Hepatic stellate cell (primary cell): ENCODE data around the gene QKI.
"Not testable (repeated sequence)": the region's sequence is repeated elsewhere in the genome, so short reads cannot be mapped to it uniquely, and the experiment has no call there.

Source experiments
- DNase-seq: peaks from one replicate; pipeline ENCODE4 v3.0.0; 2011; ENCODE audit warnings: low spot score

QKI gene

GRCh38 chr6:163439997-163440396 lies 25.5 kb downstream of the QKI start:
- no peak for DNase-seq

- DNase-seq = no peak
These were observed 27.8 kb downstream of the QKI start for GRCh38 chr6:163442336-163442735.

GRCh38 chr6:163444077-163444476 lies 29.6 kb downstream of the QKI start:
- no peak for DNase-seq

- no peak for DNase-seq
These were observed 32.0 kb downstream of the QKI start for GRCh38 chr6:163446549-163446948.

- no peak for DNase-seq
These were observed 34.6 kb downstream of the QKI start for GRCh38 chr6:163449076-163449475.

- DNase-seq = no peak
These were observed 39.9 kb downstream of the QKI start for GRCh38 chr6:163454425-163454824.

GRCh38 chr6:163455552-163455951 lies 41.0 kb downstream of the QKI start:
- DNase-seq = no peak

- peak; percentile 67 for DNase-seq
These were observed 43.4 kb downstream of the QKI start for GRCh38 chr6:163457637-163458561.

- no peak for DNase-seq
These were observed 44.5 kb downstream of the QKI start for GRCh38 chr6:163459007-163459406.

GRCh38 chr6:163459536-163459935 lies 45.0 kb downstream of the QKI start:
- DNase-seq = no peak

- peak; percentile 10 for DNase-seq
These were observed 45.8 kb downstream of the QKI start for GRCh38 chr6:163460307-163460782.

- DNase-seq = no peak
These were observed 47.2 kb downstream of the QKI start for GRCh38 chr6:163461696-163462095.

GRCh38 chr6:163463180-163463579 lies 48.7 kb downstream of the QKI start:
- DNase-seq = no peak

GRCh38 chr6:163463795-163464194 lies 49.3 kb downstream of the QKI start:
- no peak for DNase-seq

- no peak for DNase-seq
These were observed 52.4 kb downstream of the QKI start for GRCh38 chr6:163466839-163467390.

GRCh38 chr6:163468738-163469137 lies 54.2 kb downstream of the QKI start:
- DNase-seq = no peak

GRCh38 chr6:163469459-163469985 lies 55.0 kb downstream of the QKI start:
- DNase-seq = no peak

GRCh38 chr6:163470611-163471010 lies 56.1 kb downstream of the QKI start:
- no peak for DNase-seq

GRCh38 chr6:163474581-163474980 lies 60.1 kb downstream of the QKI start:
- no peak for DNase-seq

GRCh38 chr6:163476946-163477345 lies 62.4 kb downstream of the QKI start:
- DNase-seq = not testable (repeated sequence)

GRCh38 chr6:163483107-163483506 lies 68.6 kb downstream of the QKI start:
- DNase-seq = no peak

- DNase-seq = no peak
These were observed 70.9 kb downstream of the QKI start for GRCh38 chr6:163485388-163485851.

GRCh38 chr6:163486821-163487220 lies 72.3 kb downstream of the QKI start:
- DNase-seq = no peak
